Measurements from ENCODE around the gene SLIT3.

Gene SLIT3

DNA sequence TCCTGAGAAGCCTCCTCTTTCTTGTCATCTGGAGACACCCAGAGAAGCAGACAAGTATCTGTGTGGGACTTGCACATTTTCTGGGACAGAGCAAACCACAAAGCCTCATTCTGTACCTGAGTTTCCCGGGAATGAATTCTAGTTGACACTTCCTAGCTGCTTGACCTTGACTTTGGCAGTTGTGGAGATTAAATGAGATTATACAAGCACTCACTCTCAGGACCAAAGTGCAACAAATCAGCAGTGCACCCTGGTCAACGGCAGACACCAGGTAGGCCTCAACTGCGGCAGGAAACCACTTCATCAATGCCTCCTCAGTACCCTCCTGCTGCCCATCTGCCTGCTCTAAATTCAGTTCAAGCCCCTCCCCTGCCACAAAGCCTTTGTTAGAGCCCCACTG lies 607.1 kb downstream of the SLIT3 start:
- DNase-seq: no peak
- no peak overlapping the region for H3K27ac Mint-ChIP-seq
- H3K4me1 Mint-ChIP-seq: peaks cover 23% of the 10 kb centered on the region
- TF ChIP-seq, protein P1, sequence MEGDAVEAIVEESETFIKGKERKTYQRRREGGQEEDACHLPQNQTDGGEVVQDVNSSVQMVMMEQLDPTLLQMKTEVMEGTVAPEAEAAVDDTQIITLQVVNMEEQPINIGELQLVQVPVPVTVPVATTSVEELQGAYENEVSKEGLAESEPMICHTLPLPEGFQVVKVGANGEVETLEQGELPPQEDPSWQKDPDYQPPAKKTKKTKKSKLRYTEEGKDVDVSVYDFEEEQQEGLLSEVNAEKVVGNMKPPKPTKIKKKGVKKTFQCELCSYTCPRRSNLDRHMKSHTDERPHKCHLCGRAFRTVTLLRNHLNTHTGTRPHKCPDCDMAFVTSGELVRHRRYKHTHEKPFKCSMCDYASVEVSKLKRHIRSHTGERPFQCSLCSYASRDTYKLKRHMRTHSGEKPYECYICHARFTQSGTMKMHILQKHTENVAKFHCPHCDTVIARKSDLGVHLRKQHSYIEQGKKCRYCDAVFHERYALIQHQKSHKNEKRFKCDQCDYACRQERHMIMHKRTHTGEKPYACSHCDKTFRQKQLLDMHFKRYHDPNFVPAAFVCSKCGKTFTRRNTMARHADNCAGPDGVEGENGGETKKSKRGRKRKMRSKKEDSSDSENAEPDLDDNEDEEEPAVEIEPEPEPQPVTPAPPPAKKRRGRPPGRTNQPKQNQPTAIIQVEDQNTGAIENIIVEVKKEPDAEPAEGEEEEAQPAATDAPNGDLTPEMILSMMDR (IDR thresholded peaks at IDR 0.05): no peak
- H3K36me3 Mint-ChIP-seq (ENCODE audit: low read depth): peaks cover 20% of the 10 kb centered on the region
- H3K4me3 Mint-ChIP-seq: no peak overlapping the region
- no peaks in the 10 kb centered on the region for H3K9me3 Mint-ChIP-seq
- peaks cover 14% of the 10 kb centered on the region for H3K27me3 Mint-ChIP-seq (ENCODE audit: low read depth, poor library complexity)

DNA sequence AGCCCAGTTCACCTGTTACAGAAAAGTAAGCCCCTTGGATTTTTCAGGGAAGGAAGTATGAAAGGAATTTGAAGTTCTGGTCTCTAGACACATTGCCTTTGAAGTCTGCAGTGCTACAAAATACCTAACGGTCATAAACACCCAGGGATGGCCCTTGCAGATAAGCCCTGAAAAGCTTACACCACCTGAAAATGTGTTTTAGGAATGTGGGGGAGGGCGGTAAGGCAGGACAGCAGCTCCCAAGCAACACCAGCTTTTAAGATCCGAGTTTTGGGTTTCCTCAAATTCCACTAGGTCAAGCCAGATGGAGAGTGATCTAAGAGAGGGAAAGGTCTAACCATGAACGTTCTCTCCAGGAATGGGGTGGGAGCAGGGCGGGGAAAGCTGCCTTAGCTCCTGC lies 607.6 kb downstream of the SLIT3 start:
- Mint-ChIP-seq H3K4me3 (no peak overlapping the region), H3K27me3 (ENCODE audit: low read depth, poor library complexity) (peaks cover 14% of the 10 kb centered on the region), H3K27ac (no peak overlapping the region), H3K36me3 (ENCODE audit: low read depth) (peaks cover 20% of the 10 kb centered on the region), H3K4me1 (peaks cover 23% of the 10 kb centered on the region), H3K9me3 (no peaks in the 10 kb centered on the region)
- DNase-seq: no peak
- TF ChIP-seq, protein P1 (IDR thresholded peaks at IDR 0.05): no peak

DNA sequence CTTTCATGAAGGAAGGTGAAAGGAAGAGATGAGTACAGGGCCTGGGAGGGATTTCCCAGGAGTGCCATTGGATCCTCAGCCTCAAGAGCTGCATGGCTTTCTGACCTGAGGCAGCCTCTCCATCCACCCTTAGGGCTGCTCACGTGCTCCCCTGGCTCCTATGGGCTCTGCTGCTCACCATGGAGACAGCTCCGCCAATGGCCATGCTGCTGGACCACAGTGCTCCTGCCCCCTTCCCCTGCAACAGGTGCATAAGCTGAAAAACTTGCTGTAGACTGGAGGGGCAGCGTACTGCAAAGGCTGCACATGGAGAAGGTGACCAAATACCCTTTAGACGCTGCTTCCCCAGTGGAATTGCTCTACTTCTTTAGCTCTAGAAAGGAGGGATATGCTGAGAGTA lies 609.0 kb downstream of the SLIT3 start:
- TF ChIP-seq, protein P1 (IDR thresholded peaks at IDR 0.05): no peak
- DNase-seq: no peak
- peaks cover 17% of the 10 kb centered on the region for H3K4me1 Mint-ChIP-seq
- peaks cover 17% of the 10 kb centered on the region for H3K27me3 Mint-ChIP-seq (ENCODE audit: low read depth, poor library complexity)
- no peak overlapping the region for H3K4me3 Mint-ChIP-seq
- H3K27ac Mint-ChIP-seq: no peak overlapping the region
- peaks cover 10% of the 10 kb centered on the region for H3K36me3 Mint-ChIP-seq (ENCODE audit: low read depth)
- no peaks in the 10 kb centered on the region for H3K9me3 Mint-ChIP-seq

DNA sequence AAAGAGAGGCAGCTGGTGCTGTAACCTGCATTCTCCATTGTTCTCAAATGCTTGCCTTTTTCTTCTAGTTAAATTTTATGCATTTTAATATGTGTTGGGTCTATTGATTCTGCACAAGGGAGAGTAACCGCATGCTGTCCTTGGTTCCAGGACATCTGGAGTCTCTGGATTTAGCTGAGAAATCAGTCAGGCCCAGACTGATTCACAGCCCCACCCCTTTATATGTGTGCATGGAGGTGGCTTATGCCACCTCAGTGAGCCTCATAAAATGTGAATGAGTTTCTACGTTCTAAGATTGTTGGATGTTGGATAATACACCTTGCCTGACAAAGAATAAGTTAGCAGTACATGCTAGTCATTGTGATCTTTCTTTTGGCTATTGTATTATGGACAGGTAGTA lies 611.7 kb downstream of the SLIT3 start:
- H3K4me1 Mint-ChIP-seq: peaks cover 12% of the 10 kb centered on the region

DNA sequence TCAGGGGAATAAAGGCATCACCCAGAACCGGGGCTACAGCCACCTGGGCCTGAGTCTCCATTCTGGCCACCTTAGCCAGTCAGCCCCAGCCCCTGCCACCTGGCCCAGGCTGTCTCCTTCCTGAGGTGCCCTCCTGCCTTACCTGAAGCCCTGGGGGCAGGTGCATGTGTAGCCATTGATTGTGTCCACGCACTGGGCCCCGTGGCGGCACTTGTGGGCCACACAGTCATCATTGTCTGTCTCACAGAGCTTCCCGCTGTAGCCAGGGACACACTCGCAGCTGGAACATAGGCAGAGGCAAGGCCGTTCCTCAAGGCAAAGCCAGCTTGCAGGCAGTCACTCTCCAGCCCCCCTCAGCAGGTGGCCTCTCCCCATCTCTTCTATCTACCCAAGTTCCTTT lies 614.1 kb downstream of the SLIT3 start:
- TF ChIP-seq, protein P1 (IDR thresholded peaks at IDR 0.05): no peak
- Mint-ChIP-seq H3K9me3 (no peaks in the 10 kb centered on the region), H3K4me1 (peaks cover 20% of the 10 kb centered on the region), H3K4me3 (no peak overlapping the region), H3K27me3 (ENCODE audit: low read depth, poor library complexity) (peaks cover 13% of the 10 kb centered on the region), H3K36me3 (ENCODE audit: low read depth) (peaks cover 14% of the 10 kb centered on the region), H3K27ac (no peak overlapping the region)
- DNase-seq: no peak

More for the DNA sequence above, 611.7 kb downstream of the SLIT3 start:
- no peak for DNase-seq
- no peak overlapping the region for H3K4me3 Mint-ChIP-seq
- H3K9me3 Mint-ChIP-seq: no peaks in the 10 kb centered on the region
- H3K36me3 Mint-ChIP-seq (ENCODE audit: low read depth): peaks cover 14% of the 10 kb centered on the region
- H3K27ac Mint-ChIP-seq: no peak overlapping the region
- TF ChIP-seq, protein P1 (IDR thresholded peaks at IDR 0.05): no peak
- H3K27me3 Mint-ChIP-seq (ENCODE audit: low read depth, poor library complexity): peaks cover 20% of the 10 kb centered on the region

DNA sequence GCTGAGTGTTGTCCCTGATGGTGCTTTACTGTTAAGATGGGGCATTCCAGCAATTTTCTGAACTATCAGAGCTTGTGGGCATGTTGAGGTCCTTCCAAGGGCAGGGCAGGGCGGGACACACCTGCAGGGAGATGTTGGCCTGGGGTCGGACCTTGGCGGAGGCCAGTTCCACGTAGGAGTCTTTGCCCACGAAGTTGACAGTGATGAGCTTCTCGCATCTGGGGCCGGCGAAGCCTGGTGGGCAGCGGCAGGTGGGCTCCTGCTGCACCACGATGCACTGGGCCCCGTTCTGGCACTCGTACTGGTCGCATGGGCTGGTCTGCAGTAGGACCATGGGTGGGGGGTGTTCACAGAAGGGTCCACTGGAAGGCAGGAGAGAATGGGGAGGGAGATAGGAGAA lies 615.4 kb downstream of the SLIT3 start:
- H3K4me3 Mint-ChIP-seq: no peak overlapping the region
- H3K27me3 Mint-ChIP-seq (ENCODE audit: low read depth, poor library complexity): peaks cover 9% of the 10 kb centered on the region
- H3K9me3 Mint-ChIP-seq: no peaks in the 10 kb centered on the region
- H3K4me1 Mint-ChIP-seq: peaks cover 33% of the 10 kb centered on the region
- TF ChIP-seq, protein P1 (IDR thresholded peaks at IDR 0.05): no peak
- no peak for DNase-seq
- peaks cover 14% of the 10 kb centered on the region for H3K36me3 Mint-ChIP-seq (ENCODE audit: low read depth)
- H3K27ac Mint-ChIP-seq: no peak overlapping the region

Measured in nephron progenitor cell (in vitro differentiated cells).